Dermis microvascular lymphatic vessel endothelial cell (primary cell): ENCODE results near the gene TMEM167A. TPM values are rescaled to one million over a fixed set of nuclear protein-coding genes. Genes with fewer than 3 reads are reported as not detected.

Source experiments
- DNase-seq, 2 donors: peaks; one replicate each; pipeline versions ENCODE4 v3.0.0 to v3.0.0-alpha.2; 2010; ENCODE audit warnings: low read depth in 2 of 2
- total RNA-seq: library from RNA; depleted of rRNA; stranded (reverse); fragments of >200 nt; gene quantifications from 2 replicates; pipeline ENCODE4 v1.2.1, GENCODE V29; 2014

Gene TMEM167A, protein sequence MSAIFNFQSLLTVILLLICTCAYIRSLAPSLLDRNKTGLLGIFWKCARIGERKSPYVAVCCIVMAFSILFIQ
- total RNA-seq: 37.2 and 43.7 TPM in 2 replicates

DNA sequence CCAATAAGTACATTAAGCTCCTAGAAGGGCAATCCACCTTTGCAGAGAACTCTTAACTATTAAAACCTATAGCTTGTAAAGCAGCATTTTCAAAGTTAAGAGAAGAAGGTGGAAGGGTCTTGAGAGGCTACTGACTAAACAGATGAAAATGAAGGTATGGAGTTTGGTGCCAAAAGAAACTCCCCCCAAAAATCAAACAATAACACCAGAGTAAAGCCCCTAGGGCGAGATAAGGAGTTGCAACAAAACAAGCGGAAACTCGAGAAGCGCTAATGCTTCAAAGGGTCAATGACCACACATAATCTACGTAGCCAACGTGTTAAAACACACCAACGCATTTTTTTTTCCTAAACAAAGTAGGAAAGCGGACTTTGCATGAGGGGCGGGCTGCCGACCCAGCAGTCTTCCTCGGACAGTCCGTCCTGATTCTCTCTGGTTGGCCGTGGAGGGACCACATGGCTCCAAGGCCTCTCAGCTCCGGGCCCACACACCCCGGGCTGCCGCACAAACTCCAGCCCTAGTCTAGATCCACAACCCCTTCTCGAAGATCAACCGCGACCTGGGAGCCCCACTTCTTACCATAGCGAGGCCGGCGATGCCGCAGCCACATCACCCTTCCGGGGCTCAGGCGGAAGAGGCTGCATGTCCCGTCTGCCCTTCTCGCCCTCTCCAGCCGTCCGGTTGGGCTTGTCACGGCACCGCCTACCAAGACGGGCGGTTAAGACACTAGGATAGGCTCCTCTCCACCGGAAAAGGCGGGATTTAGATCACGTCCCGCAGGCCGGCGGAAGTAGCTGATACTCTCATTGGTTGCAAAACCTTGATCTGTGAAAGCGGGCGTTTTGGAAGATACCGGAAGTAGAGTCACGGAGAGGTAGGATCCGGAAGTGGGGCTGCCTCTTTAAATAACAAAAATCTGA lies at the start of gene TMEM167A, which contains the start of gene XRCC4:
Gene TMEM167A (minus strand): TSS at position 653 of the 920 bp plus-strand sequence. CDS start 71 bp downstream, at position 582.
Gene XRCC4 (plus strand): TSS at position 806 of the 920 bp plus-strand sequence. CDS start 27,373 bp downstream, outside the sequence.
- DNase-seq: peak; percentile 96 to 99

GRCh38 chr5:83126501-83126900 lies 49.3 kb upstream of the TMEM167A start:
- no peak for DNase-seq

- no peak for DNase-seq
These were observed 48.4 kb upstream of the TMEM167A start for GRCh38 chr5:83125560-83125959.

DNA sequence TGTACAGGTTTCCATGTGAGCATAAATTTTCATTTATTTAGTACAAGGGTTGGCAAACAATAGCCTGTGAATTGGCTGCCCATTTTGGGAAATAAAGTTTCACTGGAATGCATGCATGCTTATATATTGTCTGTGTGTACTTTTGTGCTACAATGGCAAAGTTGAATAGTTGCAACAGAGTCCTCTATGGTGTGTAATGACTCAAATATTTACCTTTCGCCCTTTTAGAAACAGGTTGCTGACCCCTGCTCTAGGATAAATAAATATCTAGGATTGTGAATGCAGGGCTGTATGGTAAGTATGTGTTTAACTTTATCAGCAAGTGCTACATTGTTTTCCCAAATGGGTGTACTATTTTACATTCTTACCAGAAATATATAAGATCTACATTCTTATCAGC lies 47.4 kb upstream of the TMEM167A start:
- no peak for DNase-seq

DNA sequence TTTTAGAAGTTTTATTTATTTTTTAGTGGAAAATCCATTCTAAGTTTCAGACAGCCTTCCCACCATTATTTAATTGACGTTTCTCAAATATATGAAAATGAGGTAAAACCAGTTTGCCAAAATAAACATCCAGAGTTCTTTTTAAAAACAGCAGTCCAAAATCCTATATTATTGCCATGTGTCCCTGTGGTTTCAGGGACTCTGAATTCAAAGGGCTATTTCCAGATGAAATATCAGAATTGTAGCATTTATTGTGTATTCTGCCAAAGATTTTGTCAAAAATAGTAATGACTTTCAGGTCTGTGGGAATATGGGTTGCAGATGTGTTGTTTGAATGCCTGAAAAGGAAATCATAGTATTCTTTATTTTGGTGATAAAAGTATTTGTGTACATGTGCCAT lies 41.8 kb upstream of the TMEM167A start:
- no peak for DNase-seq

DNA sequence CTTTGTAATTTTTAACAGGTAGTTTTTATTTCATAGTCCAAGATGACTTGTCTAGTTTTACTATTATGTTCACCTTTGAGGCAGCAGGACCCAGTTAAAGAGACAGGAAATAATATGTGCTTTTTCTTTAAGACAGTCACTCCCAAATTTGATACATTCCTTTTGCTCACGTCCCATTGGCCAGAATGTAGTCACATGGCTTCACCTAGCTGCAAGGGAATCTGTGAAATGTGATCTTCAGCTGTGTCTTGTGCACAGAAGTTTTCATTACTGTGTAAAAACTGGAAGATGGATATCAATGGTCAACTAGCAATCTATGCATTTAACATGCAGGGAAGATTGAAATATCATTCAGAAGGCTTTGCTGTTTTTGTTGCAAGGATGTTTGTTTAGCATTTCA lies 41.3 kb upstream of the TMEM167A start:
- DNase-seq: no peak

DNA sequence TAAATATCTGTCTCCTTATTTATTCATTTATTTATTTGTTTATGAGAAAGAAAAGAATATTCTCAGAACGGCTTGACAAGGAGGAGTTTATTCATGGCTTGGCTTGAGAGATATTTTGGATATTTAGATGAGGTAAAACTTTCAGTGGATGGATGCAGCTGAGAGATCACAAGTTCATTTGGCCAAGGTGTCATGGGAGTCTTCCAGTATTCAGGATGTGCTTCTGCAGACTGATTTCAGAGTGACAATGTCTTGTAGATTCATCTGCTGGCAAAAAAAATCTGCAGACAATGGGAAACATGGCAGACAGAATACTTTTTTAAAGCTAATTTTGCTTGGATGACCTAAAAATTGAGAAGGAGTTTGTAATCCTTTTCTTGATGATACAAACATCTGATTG lies 38.6 kb upstream of the TMEM167A start:
- DNase-seq: no peak

DNA sequence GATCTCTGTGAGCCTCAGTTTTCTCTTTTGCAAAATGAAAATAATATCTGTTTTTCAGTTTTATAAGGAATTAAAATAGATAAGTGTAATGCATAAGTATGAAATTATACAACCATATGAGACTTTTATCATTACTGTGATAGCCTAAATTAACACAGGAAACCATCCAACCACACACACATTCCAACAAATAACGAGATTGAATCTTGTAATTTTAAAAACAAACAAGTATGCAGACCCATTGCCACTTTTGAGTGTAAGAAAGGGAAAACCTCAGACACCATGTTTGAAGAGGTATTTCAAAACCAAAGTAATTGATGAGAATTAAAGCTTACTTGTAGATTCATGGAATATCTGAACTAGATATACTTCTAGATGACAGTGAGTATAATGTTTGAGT lies 32.2 kb upstream of the TMEM167A start:
- no peak for DNase-seq

- no peak for DNase-seq
These were observed 30.7 kb upstream of the TMEM167A start for GRCh38 chr5:83107692-83108420.

- no peak for DNase-seq
These were observed 26.8 kb upstream of the TMEM167A start for GRCh38 chr5:83104021-83104420.

DNA sequence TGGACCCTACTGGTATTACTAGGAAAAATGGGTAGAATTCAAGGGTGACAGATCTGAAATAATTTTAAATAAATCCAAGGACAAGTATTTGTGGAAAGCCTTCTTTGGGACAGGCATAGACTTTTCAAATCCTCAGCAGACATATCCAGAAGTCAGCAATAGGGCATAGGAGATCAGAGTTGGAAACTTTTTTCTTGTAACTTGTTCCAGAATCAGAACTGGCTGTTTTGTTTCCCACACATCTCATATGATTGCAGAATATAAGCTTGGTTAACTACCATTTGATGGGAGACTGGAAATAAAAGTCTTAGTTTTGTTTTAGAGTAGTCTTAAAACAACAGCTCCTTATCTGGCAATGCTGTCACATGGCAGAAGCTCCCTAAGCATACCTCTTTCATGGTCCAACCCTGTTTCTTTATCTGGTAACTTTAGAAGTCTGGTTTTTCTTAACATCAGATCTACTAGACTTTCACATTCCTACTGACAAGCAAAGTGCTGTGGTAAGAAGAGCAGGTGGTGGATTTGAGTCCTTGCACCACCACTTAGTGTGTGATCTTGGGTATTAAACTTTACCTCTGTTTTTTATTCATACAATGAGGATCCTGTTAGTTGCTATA lies 25.3 kb upstream of the TMEM167A start:
- no peak for DNase-seq

- DNase-seq: no peak
These were observed 24.3 kb upstream of the TMEM167A start for GRCh38 chr5:83101514-83101913.

DNA sequence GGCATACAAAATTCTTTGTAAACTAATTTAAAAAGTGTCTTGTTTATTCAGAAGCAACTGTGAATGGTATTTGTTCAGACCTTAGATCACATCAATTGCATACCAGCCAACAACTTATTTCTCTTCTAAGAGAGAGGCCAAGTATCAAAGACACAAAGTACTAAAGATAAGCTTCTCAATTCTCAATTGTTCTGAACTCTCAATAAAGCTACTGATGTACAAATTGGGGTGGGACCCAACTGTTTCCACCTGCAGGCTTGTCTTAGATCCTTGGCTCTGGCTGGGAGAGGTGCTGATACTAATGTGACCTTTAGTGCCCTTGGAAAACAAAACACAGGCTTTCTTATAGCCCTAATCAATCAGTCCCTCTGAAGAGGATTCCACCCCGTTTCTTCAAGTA lies 22.3 kb upstream of the TMEM167A start:
- DNase-seq: no peak

- DNase-seq: no peak
These were observed 21.8 kb upstream of the TMEM167A start for GRCh38 chr5:83099001-83099400.

DNA sequence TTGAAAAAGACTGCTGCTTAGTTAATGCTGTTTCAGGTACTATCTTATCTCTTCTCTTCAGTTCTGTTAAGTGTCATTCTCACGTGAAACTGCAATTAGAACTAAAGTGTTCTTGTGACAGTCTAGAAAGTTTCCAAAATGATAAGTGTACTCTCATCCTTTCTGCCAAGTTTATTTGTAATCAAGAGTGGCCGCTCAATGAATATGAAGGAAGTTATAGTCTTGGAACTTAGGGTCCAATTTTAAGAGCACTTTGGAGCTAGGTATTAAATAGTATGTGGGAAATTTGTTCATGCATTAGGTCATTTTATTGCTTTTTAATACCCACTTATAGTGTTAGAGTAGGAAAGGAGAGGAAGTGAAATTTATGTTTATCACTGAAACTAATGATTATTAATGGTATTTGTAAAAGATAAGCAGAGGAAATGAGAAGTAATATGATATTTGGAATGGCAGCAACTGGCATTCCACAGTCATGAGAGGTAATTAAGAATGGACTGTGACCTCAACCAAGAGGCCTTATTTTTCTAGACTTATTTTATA lies 20.6 kb upstream of the TMEM167A start:
- peak in 1 of 2 donors; percentile 25 for DNase-seq

GRCh38 chr5:83096660-83097339 lies 19.6 kb upstream of the TMEM167A start:
- DNase-seq: no peak

GRCh38 chr5:83095957-83096539 lies 18.9 kb upstream of the TMEM167A start:
- DNase-seq: peak in 1 of 2 donors; percentile 55

DNA sequence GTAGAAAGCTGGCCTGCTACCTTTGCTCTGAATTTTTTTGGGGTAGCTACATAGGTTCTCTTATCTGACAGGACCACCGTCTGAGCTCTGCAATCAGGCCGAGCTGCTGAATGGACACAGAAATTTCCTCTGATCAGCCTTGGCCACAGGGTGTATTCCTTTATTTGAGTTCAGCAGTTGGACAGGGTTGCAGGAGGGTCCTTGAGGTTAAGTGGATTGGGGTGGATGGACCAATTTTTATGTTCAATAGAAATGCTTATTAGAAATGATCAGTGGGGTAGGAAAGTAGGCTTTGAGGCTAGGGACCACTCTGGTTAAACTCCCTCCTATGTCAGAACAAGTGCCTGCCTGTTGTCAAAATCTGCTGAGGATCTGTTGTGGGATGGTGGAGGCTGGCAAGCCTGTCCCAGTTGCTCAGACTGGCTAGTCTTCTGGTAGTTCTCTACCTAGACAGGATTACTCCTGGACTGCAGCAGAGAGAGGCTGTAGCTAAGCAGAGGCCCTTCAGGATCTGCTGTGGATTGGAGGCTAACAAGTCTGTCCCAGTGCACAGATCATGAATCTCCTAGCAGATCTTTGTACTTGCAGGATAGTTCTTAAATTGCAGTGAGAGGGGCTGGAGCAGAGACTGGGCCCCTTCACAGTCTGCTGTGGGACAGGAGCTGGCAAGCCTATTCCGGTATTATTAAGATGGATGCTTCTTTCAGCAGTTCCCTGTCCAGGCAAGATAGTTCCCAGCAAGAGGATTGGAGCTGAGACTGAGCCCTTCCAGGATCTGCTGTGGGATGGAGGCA lies 18.2 kb upstream of the TMEM167A start:
- no peak for DNase-seq

GRCh38 chr5:83093692-83094091 lies 16.5 kb upstream of the TMEM167A start:
- DNase-seq: no peak

GRCh38 chr5:83092619-83093018 lies 15.4 kb upstream of the TMEM167A start:
- no peak for DNase-seq
